Measurements from ENCODE around the gene MSRB2. TPM values are rescaled to one million over a fixed set of nuclear protein-coding genes. Genes with fewer than 3 reads are reported as not detected.

The MSRB2 gene
- 1 to 10 TPM; 7.8 to 9.7 TPM for total RNA-seq

DNA sequence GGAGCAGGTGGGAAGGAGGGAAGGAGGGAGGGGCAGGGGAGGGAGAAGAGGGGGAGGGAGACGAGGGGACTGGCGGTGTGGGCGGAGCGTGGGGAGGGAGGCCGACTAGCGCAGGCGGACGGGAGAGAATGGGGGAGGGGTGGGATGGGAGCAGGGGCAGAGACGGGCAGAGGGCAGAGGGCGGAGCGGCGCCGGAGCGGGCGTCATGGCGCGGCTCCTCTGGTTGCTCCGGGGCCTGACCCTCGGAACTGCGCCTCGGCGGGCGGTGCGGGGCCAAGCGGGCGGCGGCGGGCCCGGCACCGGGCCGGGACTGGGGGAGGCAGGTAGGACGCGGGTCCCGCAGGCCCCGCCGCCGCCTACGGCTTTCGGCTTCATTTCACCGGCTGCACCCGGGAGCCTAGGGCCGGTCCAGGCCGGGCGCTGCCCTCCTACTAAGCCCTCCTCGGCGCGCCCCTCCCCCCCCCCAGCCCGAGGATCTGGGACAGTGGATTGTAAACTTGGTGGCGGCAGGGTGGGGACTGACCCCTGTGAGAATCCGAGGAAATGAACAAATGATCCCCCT is at the start of gene MSRB2:
Gene MSRB2 (plus strand): TSS at position 176 of the 562 bp plus-strand sequence. CDS start 30 bp downstream, at position 206.
- H3K4me1 Mint-ChIP-seq (ENCODE audit: low read depth), result peaks cover 25% of the 10 kb centered on the region
- CTCF ChIA-PET, result interaction anchor here (1.0 kb wide), 1 partner anchor 27 kb away, joined by 3 read pairs; no protein-coding TSS in a partner anchor

DNA sequence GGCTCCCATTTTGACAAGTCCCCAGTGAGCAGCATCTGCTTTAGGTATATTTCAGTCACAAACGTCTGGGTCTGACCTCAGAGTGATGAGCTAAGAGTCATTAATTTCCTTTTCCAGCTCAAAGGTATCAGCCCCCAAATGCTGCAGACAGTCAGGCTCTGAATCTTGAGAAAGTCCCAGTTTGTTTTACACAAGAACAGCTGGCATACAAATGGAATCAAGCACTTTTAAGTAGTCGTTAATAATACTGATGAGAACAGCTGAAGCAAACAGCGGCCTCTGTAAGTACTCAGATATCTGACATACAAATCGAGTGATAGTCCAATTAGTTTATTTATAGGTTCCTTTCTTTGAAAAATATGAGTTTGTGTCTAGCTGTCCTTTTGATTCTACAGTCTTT is 49.4 kb upstream of the MSRB2 start:
- CTCF ChIA-PET, result no interaction called here
- peaks cover 8% of the 10 kb centered on the region for H3K27me3 Mint-ChIP-seq (ENCODE audit: low read depth)
- H3K4me1 Mint-ChIP-seq (ENCODE audit: low read depth), result no peaks in the 10 kb centered on the region
- H3K4me3 Mint-ChIP-seq, result no peak overlapping the region
- POLR2A ChIA-PET, result interaction anchor here (0.6 kb wide), 1 partner anchor 31 kb away, joined by 3 read pairs; no protein-coding TSS in a partner anchor
- ATAC-seq, result no peak
- no peaks in the 10 kb centered on the region for H3K9me3 Mint-ChIP-seq (ENCODE audit: insufficient read depth)
- DNase-seq, result no peak
- no peaks in the 10 kb centered on the region for H3K36me3 Mint-ChIP-seq (ENCODE audit: low read depth)
- H3K27ac Mint-ChIP-seq, result no peak overlapping the region

More for the DNA sequence above, at the start of gene MSRB2:
- Mint-ChIP-seq H3K9me3 (ENCODE audit: insufficient read depth) (no peaks in the 10 kb centered on the region), H3K27ac (peak within 1 kb of the TSS; percentile 82), H3K27me3 (ENCODE audit: low read depth) (peaks cover 10% of the 10 kb centered on the region), H3K36me3 (ENCODE audit: low read depth) (peaks cover 4% of the 10 kb centered on the region), H3K4me3 (peak within 1 kb of the TSS; percentile 88)
- ATAC-seq (peak; percentile 85), DNase-seq (peak; percentile 86)
- POLR2A ChIA-PET, result interaction anchor here (1.0 kb wide), 1 partner anchor 12 kb away, joined by 4 read pairs; no protein-coding TSS in a partner anchor

DNA sequence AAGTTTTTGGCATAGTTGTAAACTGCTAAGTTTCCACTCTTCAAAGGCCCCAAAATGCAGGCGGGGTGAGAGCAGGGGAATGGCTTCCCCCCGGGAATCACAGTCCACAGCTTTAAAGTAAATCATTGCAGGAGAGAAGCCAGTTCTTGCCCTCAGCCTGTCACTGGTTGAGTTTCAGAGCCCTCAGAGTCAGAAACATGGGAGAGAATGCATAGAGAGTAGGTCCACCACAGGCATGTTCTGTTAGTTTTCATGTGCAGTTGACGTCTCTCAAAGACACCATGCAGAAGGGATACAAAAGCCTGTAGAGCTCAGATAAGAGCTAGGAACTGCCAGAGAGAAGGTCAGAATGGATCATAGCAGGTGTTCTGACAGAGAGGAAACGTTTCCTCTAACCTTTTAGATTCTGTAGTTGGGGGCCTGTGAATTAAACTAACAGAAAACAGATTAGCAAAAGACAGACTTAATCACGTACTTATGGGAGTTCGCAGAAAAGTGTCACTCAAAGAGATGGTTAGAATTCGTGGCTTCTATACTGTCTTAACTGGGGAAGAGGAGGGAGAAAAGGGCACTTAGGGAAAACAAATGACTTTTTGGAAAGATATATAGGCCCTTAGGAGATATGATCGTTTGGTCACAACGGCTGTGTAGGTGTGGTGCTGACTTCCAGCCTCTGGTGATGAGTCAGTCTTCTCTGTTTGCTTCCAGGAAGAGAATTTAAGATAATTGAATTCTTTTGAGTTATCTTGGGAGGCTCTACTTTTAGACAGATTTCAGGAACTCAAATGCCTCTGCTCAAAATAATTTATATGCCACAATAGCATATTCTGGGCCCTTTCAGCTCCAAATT is 48.0 kb upstream of the MSRB2 start:
- H3K9me3 Mint-ChIP-seq (ENCODE audit: insufficient read depth), result no peaks in the 10 kb centered on the region
- H3K4me3 Mint-ChIP-seq, result no peak overlapping the region
- no peak overlapping the region for H3K27ac Mint-ChIP-seq
- no peak for ATAC-seq
- ChIA-PET CTCF (no interaction called here), POLR2A (no interaction called here)
- no peak for DNase-seq
- H3K27me3 Mint-ChIP-seq (ENCODE audit: low read depth), result peaks cover 3% of the 10 kb centered on the region
- H3K36me3 Mint-ChIP-seq (ENCODE audit: low read depth), result no peaks in the 10 kb centered on the region
- no peaks in the 10 kb centered on the region for H3K4me1 Mint-ChIP-seq (ENCODE audit: low read depth)

DNA sequence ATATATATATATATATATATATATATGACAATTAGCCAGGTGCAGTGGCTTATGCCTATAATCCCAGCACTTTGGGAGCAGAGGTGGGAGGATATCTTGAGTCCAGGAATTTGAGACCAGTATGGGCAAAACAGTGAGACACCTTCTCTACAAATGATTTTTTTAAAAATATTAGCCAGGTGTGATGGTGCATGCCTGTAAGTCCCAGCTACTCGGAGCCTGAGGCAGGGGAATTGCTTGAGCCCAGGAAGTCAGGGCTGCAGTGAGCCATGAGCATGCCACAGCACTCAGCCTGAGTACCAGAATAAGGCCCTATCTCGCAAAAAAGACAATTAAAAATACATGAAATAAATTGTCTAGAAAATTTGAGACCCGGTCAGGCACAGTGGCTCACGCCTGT is 47.2 kb upstream of the MSRB2 start:
- DNase-seq (no peak), ATAC-seq (no peak)
- peaks cover 3% of the 10 kb centered on the region for H3K27me3 Mint-ChIP-seq (ENCODE audit: low read depth)
- no peaks in the 10 kb centered on the region for H3K4me1 Mint-ChIP-seq (ENCODE audit: low read depth)
- no peak overlapping the region for H3K4me3 Mint-ChIP-seq
- H3K36me3 Mint-ChIP-seq (ENCODE audit: low read depth), result no peaks in the 10 kb centered on the region
- H3K27ac Mint-ChIP-seq, result no peak overlapping the region
- POLR2A ChIA-PET, result no interaction called here
- CTCF ChIA-PET, result no interaction called here
- H3K9me3 Mint-ChIP-seq (ENCODE audit: insufficient read depth), result no peaks in the 10 kb centered on the region

DNA sequence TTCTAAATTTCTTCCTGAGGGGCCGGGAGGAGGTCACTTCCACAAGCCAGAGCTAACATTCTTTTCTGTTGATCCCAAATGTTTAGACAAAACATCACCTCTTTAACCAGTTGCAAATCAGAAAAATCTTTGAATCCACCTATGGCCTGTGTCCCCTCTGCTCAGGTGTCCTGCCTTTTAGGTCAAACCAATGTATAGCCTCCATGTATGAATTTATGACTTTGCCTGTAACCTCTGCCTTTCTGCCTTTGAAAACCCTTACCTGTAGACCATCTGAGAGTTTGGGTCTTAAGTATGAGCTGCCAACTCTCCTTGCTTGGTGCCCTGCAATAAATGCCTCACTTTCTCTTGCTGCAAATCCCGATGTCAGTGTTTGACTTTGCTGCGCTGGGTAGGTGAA is 44.1 kb upstream of the MSRB2 start:
- CTCF ChIA-PET, result no interaction called here

DNA sequence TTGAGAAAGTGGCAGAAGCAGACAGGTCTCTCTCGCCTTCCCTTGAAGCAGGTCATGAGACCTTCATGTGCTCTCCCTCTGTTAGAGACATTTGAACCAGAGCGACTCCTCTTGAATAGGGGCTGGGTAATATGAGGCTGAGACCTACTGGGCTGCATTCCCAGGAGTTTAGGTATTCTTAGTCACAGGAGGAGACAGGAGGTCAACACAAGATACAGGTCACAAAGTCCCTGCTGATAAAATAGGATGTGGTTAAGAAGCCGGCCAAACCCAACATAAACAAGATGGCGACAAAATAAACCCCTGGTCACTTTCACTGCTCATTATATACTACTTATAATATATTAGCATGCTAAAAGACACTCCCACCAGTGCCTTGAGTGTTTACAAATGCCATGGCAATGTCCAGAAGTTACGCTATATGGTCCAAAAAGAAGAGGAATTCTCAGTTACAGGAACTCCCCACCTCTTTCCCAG is 43.5 kb upstream of the MSRB2 start:
- no peak overlapping the region for H3K27ac Mint-ChIP-seq
- H3K4me1 Mint-ChIP-seq (ENCODE audit: low read depth), result no peaks in the 10 kb centered on the region
- no peak for DNase-seq
- peaks cover 13% of the 10 kb centered on the region for H3K27me3 Mint-ChIP-seq (ENCODE audit: low read depth)
- ChIA-PET POLR2A (no interaction called here), CTCF (no interaction called here)
- no peak overlapping the region for H3K4me3 Mint-ChIP-seq
- no peaks in the 10 kb centered on the region for H3K9me3 Mint-ChIP-seq (ENCODE audit: insufficient read depth)
- ATAC-seq, result no peak
- no peaks in the 10 kb centered on the region for H3K36me3 Mint-ChIP-seq (ENCODE audit: low read depth)

More for the DNA sequence above, 44.1 kb upstream of the MSRB2 start:
- no peak overlapping the region for H3K4me3 Mint-ChIP-seq
- no peaks in the 10 kb centered on the region for H3K36me3 Mint-ChIP-seq (ENCODE audit: low read depth)
- peaks cover 10% of the 10 kb centered on the region for H3K27me3 Mint-ChIP-seq (ENCODE audit: low read depth)
- ATAC-seq (no peak), DNase-seq (no peak)
- H3K9me3 Mint-ChIP-seq (ENCODE audit: insufficient read depth), result no peaks in the 10 kb centered on the region
- no peak overlapping the region for H3K27ac Mint-ChIP-seq
- H3K4me1 Mint-ChIP-seq (ENCODE audit: low read depth), result no peaks in the 10 kb centered on the region
- POLR2A ChIA-PET, result no interaction called here

DNA sequence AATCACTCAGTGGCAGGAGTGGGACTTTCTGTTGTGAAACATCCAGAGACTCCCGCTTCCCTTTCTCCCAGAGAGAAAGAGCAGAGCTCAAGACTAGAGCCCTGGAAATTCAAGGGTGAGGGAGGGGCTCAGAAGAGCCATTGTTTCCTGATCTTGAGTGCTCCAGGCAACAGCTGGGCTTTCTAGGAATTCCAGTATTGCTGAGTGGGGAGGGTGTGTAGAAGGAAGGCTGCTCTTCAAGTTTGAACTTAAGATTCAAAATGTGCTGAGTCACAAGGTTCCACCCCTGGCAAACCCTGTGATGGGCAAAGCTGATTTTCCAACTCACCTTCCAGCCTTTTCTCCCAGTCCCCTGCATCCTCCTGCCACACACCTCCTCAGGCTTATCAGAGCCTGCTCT is 42.3 kb upstream of the MSRB2 start:
- H3K27me3 Mint-ChIP-seq (ENCODE audit: low read depth), result peaks cover 14% of the 10 kb centered on the region
- H3K27ac Mint-ChIP-seq, result no peak overlapping the region
- H3K9me3 Mint-ChIP-seq (ENCODE audit: insufficient read depth), result no peaks in the 10 kb centered on the region
- POLR2A ChIA-PET, result no interaction called here
- H3K4me3 Mint-ChIP-seq, result no peak overlapping the region
- DNase-seq (no peak), ATAC-seq (no peak)
- H3K36me3 Mint-ChIP-seq (ENCODE audit: low read depth), result no peaks in the 10 kb centered on the region
- CTCF ChIA-PET, result no interaction called here
- no peaks in the 10 kb centered on the region for H3K4me1 Mint-ChIP-seq (ENCODE audit: low read depth)

DNA sequence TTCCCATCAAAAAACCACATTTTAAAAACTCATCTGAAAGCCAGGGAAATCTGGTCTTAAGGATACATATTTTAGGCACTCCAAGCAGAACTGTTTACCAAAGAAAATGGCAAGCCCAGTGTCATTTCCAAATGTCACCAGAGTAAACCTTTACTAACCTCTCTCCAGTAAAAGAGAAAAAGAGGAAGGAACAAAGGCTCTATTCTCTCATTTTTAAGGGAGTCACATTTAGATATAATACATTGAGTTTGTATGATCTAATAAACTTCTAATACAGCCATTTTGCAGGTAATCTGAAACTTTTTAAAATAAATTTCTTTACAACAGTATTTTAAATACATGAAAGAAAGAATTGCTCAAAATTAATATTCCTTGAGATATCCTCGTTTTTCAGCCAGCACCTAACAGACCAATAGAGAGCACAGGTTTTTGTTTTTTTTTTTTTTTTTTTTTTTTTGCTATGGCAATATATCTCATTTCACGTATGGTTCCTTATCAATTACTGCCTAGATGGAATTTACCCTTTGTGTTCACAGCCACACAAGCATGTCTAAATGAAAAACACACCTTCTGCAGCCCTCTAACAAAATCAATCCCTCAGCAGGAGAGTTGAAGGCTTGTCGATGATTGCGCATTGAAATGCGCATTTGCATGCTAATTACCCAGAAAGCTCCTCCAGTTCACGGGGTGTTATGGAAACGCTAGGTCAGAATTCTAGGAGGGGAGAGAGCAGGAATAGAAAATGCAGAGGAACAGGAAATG is 39.8 kb upstream of the MSRB2 start:
- ATAC-seq (no peak), DNase-seq (no peak)
- H3K27ac Mint-ChIP-seq, result no peak overlapping the region
- peaks cover 23% of the 10 kb centered on the region for H3K27me3 Mint-ChIP-seq (ENCODE audit: low read depth)
- no peaks in the 10 kb centered on the region for H3K9me3 Mint-ChIP-seq (ENCODE audit: insufficient read depth)
- H3K4me3 Mint-ChIP-seq, result no peak overlapping the region
- ChIA-PET POLR2A (no interaction called here), CTCF (no interaction called here)
- H3K4me1 Mint-ChIP-seq (ENCODE audit: low read depth), result no peaks in the 10 kb centered on the region
- H3K36me3 Mint-ChIP-seq (ENCODE audit: low read depth), result no peaks in the 10 kb centered on the region

DNA sequence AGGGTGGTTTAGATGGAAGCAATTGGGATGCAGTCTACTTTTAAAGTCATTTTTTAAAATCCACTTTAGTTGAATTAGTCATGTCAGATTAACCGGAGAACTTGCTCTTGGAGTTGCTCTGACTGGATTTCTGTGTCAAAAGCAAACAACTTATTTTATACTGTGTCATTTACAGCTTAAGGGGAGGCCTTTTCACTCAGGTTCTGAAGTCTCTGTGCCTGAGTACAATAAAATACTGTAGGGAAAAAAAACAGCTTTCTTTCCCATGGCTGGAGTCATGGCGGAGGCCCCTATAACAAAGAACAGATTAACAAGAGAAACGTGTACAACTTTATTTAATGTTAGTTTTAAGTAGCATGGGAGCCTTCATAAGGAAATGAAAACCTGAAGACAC is 39.2 kb upstream of the MSRB2 start:
- Mint-ChIP-seq H3K4me3 (no peak overlapping the region), H3K4me1 (ENCODE audit: low read depth) (no peaks in the 10 kb centered on the region), H3K36me3 (ENCODE audit: low read depth) (no peaks in the 10 kb centered on the region), H3K27me3 (ENCODE audit: low read depth) (peaks cover 23% of the 10 kb centered on the region), H3K9me3 (ENCODE audit: insufficient read depth) (no peaks in the 10 kb centered on the region), H3K27ac (no peak overlapping the region)
- POLR2A ChIA-PET, result no interaction called here
- ATAC-seq (no peak), DNase-seq (no peak)
- CTCF ChIA-PET, result no interaction called here

DNA sequence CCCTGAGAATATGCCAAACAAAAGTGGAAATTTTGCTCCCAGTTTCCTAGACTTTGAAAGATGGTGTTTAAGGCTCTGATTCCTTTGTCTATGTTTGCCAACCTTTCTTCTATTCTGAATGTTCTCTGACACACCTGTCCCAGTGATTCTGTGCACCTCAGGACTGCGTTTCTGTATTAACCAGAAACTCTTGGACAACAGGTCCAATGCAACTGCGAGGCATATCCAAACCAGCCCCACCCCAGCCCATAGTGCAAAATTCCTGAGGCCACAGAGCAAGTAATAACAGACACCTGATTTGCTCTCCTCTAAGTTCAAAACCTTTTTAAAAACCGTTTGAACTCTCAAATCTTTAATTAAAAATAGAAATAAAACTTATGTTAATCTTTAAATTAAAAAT is 37.0 kb upstream of the MSRB2 start:
- ATAC-seq, result no peak
- ChIA-PET CTCF (no interaction called here), POLR2A (no interaction called here)
- Mint-ChIP-seq H3K4me1 (ENCODE audit: low read depth) (no peaks in the 10 kb centered on the region), H3K36me3 (ENCODE audit: low read depth) (no peaks in the 10 kb centered on the region), H3K4me3 (no peak overlapping the region), H3K27ac (no peak overlapping the region), H3K9me3 (ENCODE audit: insufficient read depth) (no peaks in the 10 kb centered on the region), H3K27me3 (ENCODE audit: low read depth) (peaks cover 23% of the 10 kb centered on the region)
- DNase-seq, result no peak

DNA sequence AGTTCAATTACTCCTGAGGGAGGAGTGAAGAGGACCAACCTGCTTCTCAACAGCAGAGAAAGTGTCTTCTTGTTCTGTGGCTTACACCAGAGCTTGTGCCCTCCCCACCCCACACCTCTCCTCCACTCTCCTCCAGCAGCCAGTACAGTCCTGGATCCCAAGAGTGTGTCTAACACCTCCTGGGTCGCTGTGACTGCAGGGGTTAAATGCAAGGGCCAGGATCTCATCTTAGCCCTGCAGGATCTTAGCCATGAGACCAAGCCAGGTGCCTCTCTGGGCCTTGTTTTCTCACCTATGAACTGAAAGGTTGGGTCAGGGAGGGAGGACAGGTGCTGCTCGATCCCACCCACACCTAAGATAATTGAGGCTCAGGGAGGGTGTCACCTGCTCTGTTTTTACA is 34.5 kb upstream of the MSRB2 start:
- Mint-ChIP-seq H3K36me3 (ENCODE audit: low read depth) (no peaks in the 10 kb centered on the region), H3K27me3 (ENCODE audit: low read depth) (peaks cover 19% of the 10 kb centered on the region), H3K4me1 (ENCODE audit: low read depth) (no peaks in the 10 kb centered on the region), H3K9me3 (ENCODE audit: insufficient read depth) (no peaks in the 10 kb centered on the region), H3K27ac (no peak overlapping the region), H3K4me3 (no peak overlapping the region)
- DNase-seq (no peak), ATAC-seq (no peak)
- CTCF ChIA-PET, result no interaction called here
- POLR2A ChIA-PET, result no interaction called here
